Measurements from ENCODE around the gene HTR3B. TPM values are rescaled to one million over a fixed set of nuclear protein-coding genes. Genes with fewer than 3 reads are reported as not detected.
"Not testable (repeated sequence)": the region's sequence is repeated elsewhere in the genome, so short reads cannot be mapped to it uniquely, and the experiment has no call there.

Gene HTR3B
- total RNA-seq, 2 donors from 2014 or later = not detected

DNA sequence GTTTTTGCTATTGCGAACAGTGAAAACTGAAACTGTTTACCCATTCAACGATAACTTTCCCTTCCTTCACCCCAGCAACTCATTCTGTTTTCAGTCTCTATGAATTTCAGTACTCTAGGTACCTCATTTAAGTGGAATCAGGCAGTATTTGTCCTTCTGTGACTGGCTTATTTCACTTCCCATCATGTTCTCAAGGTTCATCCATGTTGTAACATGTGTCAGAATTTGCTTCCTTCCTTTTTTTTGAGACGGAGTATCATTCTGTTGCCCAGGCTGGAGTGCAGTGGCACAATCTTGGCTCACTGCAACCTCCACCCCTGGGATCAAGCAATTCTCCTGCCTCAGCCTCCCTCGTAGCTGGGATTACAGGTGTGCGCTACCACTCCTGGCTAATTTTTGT, 23.7 kb downstream of the HTR3B start:
- intact Hi-C loops (cut with DNase I) = no loop called here
- DNase-seq (ENCODE audit: low spot score) = no peak

DNA sequence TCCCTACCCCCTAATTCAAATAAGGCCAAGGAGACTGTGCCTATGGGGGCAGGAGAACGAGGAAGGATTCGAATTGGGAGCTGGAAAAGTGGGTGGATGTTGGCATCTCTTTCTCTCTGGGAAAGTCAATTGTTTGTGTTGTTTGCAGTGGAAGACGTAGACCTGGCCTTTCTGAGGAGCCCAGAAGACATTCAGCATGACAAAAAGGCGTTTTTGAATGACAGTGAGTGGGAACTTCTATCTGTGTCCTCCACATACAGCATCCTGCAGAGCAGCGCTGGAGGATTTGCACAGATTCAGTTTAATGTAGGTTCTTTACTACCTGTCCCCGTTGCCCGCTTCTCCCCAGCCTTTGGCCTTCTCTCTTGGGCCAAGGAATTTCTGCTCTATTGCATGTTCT, 28.2 kb downstream of the HTR3B start:
- intact Hi-C loops (cut with DNase I) = no loop called here
- DNase-seq (ENCODE audit: low spot score) = no peak

DNA sequence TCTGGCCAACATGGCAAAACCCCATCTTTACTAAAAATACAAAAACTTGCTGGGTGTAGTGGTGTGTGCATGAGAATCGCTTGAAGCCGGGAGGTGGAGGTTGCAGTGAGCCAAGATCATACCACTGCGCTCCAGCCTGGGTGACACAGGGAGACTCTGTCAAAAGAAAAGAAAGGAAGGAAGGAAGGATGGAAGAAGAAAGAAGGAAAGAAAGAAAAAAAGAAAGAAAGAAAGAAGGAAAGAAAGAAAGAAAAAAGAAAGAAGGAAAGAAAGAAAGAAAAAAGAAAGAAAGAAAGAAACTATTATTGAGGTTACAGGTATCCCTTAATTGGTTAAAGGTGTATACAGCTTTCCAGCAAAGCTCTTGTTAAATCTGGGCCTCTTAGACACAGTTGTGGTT, 29.6 kb downstream of the HTR3B start:
- DNase-seq (ENCODE audit: low spot score); intact Hi-C loops (cut with DNase I): not testable (repeated sequence)

DNA sequence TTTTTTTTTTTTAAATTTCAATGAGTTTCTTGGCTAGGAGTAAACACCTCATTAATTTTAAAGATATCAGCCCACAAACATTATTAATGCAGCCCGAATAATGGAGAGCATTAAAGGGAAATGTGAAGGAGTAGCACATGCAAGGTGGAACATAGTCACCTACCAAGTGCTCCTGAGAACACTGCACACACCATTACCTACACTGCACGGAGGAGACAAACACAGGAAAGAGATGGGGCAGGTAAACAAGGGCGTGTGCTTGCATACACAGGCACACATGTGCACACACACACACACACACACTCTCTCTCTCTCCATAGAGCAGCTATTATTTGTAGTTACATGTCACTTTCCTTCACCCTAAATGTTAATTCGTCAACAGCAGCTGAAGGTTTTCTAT, 30.2 kb downstream of the HTR3B start:
- intact Hi-C loops (cut with DNase I) = no loop called here
- DNase-seq (ENCODE audit: low spot score) = no peak

DNA sequence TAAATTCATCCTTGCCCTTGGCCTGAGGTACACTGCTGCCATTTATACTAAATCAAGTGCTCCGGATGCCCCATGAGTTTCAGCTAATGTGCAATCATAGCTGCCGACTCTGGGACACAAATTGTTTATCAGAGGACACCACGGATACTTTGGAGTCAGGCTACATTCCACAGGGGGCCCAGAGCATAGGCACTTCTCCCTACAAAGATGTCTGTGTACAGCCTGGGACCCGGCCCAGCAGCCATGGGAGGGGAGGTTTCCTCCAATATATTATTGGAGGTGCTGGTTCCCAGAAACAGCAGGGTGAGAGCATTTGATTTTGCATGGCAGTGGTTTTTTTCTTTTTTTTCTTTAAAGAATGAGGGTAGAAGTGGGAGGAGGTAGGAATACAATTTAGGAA, 31.3 kb downstream of the HTR3B start:
- intact Hi-C loops (cut with DNase I) = no loop called here

DNA sequence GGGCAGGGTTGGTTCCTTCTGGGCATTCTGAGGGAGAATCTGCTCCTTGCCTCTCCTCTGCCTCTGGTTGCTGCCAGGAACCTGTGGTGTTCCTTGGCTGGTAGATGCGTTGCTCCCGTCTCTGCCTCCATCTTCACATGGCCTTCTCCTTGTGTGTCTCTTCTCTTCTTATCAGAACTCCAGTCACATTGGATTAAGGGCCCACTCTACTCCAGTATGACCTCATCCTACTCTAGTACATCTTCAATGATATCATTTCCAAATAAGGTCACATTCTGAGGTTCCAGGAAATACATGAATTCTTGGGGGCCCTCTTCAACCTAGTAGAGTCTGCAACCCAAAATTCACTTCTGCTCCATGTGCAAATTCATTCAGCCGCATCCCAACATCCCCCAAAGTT, 33.3 kb downstream of the HTR3B start:
- intact Hi-C loops (cut with DNase I) = no loop called here
- no peak for DNase-seq (ENCODE audit: low spot score)

More for the DNA sequence above, 31.3 kb downstream of the HTR3B start:
- DNase-seq (ENCODE audit: low spot score) = no peak

DNA sequence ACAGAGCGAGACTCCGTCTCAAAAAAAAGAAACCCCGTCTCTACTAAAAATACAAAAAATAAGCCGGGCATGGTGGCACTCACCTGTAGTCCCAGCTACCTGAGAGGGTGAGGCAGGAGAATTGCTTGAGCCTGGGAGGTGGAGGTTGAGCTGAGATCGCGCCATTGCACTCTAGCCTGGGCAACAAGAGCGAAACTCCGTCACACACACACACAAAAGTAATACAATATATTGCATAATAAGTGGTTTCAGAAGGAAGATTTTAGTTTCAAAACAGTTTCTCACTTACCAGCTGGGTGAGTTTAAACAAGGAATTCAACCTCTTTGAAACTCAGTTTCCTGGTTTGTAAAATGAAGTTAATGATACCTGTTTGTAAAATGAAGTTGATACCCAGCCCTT, 37.7 kb downstream of the HTR3B start:
- intact Hi-C loops (cut with DNase I) = no loop called here
- no peak for DNase-seq (ENCODE audit: low spot score)

DNA sequence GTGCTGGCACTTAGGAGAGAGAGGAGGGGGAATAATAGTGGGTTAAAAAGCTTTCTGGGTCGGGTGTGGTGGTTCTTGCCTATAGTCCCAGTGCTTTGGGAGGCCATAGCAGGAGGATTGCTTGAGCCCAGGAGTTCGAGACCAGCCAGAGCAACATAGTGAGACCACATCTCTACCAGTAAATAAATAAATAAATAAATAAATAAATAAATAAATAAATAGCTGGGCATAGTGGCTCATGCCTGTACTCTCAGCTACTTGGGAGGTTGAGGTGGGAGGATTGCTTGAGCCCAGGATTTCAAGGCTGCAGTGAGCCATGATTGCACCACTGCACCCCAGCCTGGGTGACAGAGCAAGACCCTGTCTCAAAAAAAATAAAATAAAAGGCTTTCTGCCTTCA, 41.6 kb downstream of the HTR3B start:
- DNase-seq (ENCODE audit: low spot score); intact Hi-C loops (cut with DNase I): not testable (repeated sequence)

DNA sequence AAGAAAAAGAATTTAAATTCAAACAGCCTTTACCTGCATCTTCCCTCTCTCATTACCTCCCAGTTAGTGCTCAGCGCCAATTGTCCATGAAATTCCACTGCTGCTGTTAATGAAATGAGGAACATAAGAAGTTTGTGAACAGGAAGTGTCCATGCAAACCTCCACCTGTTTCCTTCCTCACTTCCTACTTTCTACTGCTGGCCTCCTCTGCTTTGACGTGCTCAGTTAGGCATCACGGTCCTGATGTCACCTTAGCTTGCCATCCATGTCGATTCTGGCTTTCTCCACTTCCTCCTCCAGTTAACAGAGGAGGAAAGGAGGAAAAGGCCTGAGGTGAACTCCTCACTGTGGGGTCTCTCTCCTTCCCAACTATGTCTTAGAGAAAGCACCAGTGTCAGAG, 43.4 kb downstream of the HTR3B start:
- no peak for DNase-seq (ENCODE audit: low spot score)
- intact Hi-C loops (cut with DNase I) = no loop called here

DNA sequence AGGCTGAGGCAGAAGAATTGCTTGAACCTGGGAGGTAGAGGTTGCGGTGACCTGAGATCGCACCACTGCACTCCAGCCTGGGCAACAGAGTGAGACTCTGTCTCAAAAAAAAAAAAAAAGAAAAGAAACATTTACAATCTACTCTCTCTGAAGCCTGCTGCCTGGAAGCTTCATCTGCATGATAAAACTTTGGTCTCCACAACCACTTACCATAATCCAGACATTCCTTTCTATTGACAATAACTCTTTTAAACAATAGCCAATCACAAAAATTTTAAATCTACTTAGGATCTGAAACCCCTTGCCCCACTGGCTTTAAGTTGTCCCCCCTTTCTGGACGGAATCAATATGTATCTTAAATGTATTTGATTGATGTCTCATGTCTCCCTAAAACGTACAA, 45.3 kb downstream of the HTR3B start:
- no peak for DNase-seq (ENCODE audit: low spot score)
- intact Hi-C loops (cut with DNase I) = no loop called here

DNA sequence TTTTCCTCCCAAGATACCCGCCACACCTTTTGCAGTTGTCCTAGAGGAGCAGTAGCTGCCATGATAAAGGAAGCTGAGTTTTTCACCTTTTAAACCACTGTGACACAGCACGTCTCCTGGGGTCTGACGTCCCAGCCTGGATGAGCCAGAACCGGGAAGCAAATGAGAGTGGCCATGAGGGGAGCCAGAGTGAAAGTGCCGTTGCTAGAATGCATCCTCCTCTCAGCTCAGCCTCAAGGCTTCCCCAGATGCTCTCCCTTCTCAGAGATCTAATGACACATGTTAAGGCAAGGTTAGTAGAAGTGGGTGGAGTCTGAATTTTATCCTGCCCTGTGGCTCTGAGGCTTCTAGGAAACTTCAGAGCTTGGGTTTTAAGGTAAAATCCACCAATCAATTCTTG, 46.9 kb downstream of the HTR3B start:
- intact Hi-C loops (cut with DNase I) = no loop called here
- DNase-seq (ENCODE audit: low spot score) = no peak

DNA sequence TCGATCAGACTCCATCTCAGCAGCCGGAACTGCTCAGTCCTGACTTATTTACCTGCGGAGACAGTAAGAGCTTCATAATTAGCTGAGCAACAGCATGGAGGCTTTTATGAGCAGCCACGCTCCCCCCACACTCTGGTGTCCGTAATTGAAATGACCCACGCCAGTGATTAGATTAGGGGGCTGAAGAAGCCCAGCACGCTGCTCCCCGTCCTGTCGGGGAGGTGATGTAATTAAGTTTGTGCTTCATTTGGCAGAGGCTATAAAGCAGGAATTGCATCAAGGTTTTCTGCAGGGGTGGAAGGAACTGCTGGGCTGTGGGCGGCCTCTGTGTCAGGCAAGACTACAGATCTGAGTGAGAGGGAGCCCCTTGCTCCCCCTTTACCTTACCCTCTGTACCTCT, 47.5 kb downstream of the HTR3B start:
- intact Hi-C loops (cut with DNase I) = no loop called here
- DNase-seq (ENCODE audit: low spot score) = no peak

DNA sequence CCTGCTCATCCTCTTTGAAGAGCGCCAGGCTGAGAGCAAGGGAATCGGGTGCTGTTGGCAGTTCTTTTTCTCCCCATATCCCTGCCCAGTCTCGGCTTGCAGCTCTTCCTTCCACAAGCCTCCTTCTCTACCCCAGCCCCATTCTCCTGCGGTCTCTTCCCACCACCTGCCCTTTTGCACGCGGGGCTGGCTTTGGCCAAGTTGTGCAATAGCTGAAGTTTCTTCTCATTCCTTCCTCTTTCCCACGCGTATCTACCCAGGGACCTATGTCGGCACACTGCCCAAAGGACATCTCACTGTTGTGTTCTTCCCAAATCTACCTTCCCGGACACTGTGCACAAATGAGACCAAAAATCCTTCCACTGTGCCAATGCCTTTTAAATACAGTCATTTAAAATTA, 48.0 kb downstream of the HTR3B start:
- DNase-seq (ENCODE audit: low spot score) = no peak
- intact Hi-C loops (cut with DNase I) = no loop called here

DNA sequence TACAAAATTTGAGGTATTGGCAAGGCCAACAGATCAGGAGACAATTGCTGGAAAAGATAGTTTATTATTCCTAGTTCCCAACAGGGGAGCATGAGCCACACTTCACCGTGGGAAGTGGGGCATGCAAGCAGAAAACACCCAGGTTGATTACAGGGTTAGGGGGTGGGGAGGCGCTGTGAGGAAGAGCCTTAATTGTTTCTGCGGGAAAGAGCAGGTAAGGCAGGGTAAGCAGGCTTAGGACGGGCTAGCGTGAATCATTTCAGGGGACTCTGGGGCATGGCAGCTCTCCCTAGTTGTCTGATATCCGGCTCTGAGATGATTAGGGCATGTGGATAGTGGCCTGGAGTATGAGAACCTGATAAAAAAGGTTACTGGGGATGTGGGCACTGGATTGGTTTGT, 49.6 kb downstream of the HTR3B start:
- intact Hi-C loops (cut with DNase I) = no loop called here
- no peak for DNase-seq (ENCODE audit: low spot score)

DNA sequence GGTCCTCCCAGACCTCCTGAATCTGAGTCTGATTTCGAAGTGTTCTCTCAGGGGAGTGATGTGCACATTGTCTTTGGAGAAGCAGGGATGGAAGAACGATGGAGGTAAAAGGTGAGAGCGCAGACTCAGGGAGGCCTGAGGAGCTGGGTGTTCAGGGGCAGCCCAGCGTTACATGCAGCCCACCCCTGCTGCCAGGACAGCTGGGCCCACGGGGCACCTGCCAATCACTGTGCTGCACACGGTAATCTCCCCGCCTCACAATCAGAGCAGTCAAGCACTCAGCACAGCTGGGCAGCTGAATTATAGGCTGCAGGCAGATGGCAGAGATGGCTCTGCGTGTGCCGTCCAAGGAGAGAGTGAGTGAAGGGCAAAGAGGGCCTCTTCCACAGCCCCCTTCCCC, 52.4 kb downstream of the HTR3B start:
- no peak for DNase-seq (ENCODE audit: low spot score)
- intact Hi-C loops (cut with DNase I) = no loop called here

DNA sequence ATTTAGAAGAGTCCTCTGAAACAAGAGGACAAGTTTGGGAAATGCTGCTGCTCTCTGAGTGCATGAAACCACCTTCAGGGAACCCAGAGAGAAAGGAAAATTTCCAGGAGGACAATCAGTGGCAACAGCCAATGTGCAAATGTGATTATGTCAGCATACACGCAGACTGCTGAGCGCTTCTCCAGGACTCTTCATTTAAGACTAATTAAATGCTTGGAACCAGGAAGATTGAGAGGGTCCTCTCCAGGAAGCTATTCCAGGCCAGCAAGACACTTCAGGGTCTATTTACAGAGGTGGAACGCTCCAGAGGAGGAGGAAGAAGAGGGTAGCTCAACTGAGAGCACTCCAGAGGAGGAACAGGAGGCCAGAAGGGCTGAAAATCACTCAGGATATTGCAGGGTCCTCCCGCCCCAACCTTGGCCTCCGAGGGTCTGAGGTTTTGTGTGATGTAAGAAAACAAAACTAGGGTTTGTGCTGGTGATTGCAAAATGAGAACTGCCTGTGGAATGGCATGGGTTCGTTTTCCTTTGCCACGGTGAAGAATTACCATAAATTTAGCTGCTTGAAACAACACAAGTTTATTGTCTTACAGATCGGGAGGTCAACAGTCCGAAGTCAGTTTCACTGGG, 56.2 kb downstream of the HTR3B start:
- no peak for DNase-seq (ENCODE audit: low spot score)
- intact Hi-C loops (cut with DNase I) = no loop called here

DNA sequence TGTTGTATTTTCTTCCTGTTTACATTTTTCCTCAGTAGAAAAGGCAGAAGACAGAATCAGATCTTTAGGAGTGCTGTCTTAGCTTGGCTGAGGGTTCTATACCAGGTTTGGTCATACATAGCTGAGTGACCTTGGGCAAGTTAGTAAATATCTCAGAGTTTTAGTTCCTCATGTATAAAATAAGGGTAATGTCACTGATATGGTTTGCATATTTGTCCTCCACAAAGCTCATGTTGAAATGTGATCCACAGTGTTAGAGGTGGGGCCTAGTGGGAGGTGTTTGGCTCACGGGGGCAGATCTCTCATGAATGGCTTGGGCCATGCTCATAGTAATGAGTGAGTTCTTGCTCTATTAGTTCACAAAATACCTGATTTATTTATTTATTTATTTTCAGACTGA, 62.8 kb downstream of the HTR3B start:
- no peak for DNase-seq (ENCODE audit: low spot score)
- intact Hi-C loops (cut with DNase I) = no loop called here

DNA sequence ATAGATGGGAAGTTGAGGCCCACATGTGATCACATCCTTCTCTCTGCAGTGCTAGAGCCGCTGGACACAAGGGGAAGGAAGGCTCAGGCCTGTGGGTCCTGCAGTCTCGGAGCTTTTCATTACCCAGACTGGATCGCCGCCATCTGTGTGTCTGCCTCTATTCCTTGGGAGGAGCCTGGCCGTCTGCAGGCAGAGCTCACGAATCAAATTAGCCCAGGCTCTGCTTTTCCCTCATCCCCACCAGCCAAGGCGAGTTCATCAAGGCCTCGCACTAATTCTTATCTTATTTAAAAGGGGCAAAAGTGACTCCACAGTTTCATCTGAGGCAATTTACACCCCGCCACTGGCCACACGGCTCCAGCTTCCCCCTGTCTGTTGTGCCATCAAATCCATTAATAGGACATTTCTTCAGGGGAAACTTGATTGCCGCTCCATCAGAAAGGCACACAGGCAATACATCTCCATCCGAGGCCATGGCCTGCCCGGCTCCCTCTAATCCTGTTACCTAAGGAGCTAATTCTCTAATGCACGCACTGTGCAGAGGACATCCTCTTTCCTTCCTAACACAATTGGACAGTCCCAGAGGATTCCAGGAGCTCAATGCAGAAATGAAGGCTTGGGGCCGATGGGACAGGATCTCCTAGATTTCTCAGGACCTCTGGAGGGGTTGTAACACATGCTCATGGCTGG, 67.1 kb downstream of the HTR3B start:
- DNase-seq (ENCODE audit: low spot score) = no peak
- intact Hi-C loops (cut with DNase I) = no loop called here

DNA sequence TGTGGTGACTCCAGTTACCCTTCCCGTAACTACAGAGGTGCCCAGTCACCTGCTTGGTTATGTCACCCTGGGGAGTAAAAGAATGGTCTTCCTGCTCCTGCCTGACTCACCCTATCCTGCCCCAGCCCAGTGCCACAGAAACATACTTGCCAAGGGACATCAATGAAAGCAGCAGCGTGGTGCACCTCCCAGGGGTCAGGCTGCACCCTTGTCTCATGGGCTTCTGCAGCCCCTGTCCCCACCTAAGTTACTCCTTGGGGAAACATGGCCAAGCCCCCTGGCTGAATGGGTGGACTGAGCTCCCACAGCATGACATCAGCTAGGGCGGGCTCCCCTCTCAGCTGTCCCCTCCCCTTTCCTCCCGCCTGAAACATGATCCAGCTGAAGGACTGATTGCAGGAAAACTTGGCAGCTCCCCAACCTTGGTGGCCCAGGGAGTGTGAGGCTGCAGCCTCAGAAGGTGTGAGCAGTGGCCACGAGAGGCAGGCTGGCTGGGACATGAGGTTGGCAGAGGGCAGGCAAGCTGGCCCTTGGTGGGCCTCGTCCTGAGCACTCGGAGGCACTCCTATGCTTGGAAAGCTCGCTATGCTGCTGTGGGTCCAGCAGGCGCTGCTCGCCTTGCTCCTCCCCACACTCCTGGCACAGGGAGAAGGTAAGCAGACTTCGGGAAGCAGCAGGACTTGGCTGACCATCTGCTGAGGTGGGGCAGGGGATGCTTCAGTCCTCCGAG, 70.3 kb downstream of the HTR3B start, which contains the start of gene HTR3A:
TSS of gene HTR3A (plus strand) at position 368 of the 730 bp plus-strand sequence. CDS start at position 586, 218 bp downstream.
- DNase-seq (ENCODE audit: low spot score) = no peak
- intact Hi-C loops (cut with DNase I) = loop anchor here in 1 of 2 donors (1.0 kb wide), 1 partner anchor 35 kb away; no protein-coding TSS in a partner anchor

DNA sequence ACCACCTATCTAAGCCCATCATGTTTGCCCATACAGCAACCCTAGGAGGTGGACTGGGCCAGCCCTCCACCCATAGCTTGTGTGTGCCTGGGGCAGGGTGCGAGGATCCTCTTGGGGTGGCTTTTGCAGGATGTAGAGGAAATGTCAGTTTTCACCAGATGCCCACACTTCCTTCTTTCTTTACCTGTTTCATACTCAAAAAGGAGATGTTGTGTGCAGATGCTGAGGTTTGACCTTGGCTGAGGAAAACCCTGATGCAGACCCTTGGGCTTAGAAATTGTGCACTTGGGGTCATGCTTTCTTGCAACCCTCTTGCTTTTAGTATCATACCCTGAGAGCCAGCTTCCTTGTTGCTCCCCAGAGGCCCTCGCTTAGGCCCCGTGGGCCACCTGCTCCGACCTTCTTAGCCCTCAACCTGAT, 72.5 kb downstream of the HTR3B start:
- intact Hi-C loops (cut with DNase I) = no loop called here
- no peak for DNase-seq (ENCODE audit: low spot score)

DNA sequence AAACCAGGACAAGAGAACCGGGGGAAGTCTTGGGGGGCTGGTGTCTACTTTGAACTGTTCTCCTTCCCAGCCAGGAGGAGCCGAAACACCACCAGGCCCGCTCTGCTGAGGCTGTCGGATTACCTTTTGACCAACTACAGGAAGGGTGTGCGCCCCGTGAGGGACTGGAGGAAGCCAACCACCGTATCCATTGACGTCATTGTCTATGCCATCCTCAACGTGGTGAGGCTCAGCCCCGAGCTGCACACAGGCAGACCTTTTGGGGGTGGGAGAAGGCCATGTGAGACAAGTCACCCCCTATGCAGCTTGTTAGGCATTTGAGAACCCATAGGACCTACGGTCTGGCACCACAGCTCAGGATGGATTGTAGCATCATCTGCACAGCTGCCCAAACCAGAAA, 73.1 kb downstream of the HTR3B start:
- no peak for DNase-seq (ENCODE audit: low spot score)

More for the DNA sequence above, 73.1 kb downstream of the HTR3B start:
- intact Hi-C loops (cut with DNase I) = no loop called here

Data from posterior vena cava (tissue), 2 donors.